Endometrial microvascular endothelial cells (primary cell): ENCODE data around the gene XRCC6. TPM values are rescaled to one million over a fixed set of nuclear protein-coding genes. Genes with fewer than 3 reads are reported as not detected.
"Not testable (repeated sequence)": the region's sequence is repeated elsewhere in the genome, so short reads cannot be mapped to it uniquely, and the experiment has no call there.

Source experiments
- in situ Hi-C: cut with HindIII; loops from 2 replicates; pipeline ENCODE4 v1.10.0; 2017; ENCODE audit warnings: low sequenced_read_pairs, low pct_unique_long_range_greater_than_20kb; ENCODE audit errors: inconsistent ontology term
- total RNA-seq: library from RNA; depleted of rRNA; stranded (reverse); fragments of >200 nt; gene quantifications from one replicate; pipeline ENCODE4 v1.2.3, GENCODE V29; 2015; ENCODE audit errors: inconsistent ontology term

XRCC6 gene
- total RNA-seq, 1 donor from 2014 or later: 481 TPM

DNA sequence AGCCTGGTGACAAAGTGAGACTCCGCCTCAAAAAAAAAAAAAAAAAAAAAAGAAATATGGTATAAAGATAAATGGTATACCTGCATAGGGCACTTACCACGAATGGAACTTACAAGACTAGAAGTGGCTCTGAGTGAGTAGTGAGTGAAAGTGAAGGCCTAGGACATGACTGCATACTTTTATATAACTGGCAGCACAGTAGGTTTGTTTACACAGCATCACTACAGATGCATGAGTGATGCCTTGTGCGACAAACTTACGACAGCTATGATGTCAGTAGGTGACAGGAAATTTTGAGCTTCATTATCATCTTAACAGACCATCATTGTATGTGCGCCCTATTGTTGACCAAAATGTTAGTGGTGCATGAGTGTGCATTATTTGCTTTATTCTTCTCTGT lies 17.7 kb downstream of the XRCC6 start:
- in situ Hi-C loops: no loop called here

DNA sequence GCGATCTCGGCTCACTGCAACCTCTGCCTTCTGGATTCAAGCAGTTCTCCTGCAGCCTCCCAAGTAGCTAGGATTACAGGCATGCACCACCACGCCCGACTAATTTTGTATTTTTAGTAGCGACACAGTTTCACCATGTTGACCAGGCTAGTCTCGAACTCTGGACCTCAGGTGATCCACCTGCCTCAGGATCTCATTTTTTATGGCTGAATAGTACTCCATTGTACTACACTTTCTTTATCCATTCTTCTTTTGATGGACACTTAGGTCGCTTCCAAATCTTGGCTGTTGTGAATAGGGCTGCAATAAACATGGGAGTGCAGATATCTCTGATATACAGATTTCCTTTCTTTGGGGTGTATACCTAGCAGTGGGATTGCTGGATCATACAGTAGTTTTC lies 20.8 kb downstream of the XRCC6 start:
- in situ Hi-C loops: no loop called here

- in situ Hi-C loops: no loop called here
These were observed 21.4 kb downstream of the XRCC6 start for GRCh38 chr22:41642331-41643110.

DNA sequence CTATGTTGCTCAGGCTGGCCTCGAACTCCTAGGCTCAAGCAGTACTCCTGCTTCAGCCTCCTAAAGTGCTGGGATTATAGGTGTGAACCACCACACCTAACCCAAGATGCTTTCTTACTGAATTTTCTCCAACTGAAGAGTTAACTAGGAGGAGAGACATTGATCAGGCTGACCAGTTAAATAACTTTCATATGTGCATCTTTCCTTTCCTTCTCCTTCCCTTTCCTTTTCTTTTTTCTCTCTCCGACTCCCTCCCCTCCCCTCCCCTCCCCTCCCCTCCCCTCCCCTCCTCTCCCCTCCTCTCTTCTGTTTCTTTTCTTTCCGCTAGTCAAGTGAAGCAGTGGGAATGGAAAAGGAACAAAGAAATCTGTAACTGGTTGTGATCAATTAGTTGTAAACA lies 26.7 kb downstream of the XRCC6 start:
- in situ Hi-C loops: no loop called here

DNA sequence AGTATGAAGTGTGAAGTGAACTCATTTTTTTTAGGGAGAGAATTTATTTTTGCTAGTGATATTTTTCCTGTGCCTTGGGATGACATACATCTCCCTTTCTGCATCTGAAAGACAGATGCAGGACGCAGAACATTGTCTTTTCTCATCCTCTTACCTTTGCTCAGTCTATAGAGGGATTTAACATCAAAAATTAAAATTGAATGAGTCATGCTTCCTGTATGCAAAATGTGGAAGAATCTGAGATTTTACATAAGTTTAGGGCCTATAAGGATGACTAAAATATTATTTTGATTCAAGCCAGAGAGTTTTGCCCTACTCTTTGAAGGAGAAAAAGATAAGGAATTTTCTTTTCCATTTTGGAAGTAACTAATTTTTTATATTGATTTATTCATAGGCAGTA lies 27.3 kb downstream of the XRCC6 start:
- in situ Hi-C loops: no loop called here

GRCh38 chr22:41650229-41650628 lies 29.1 kb downstream of the XRCC6 start:
- in situ Hi-C loops: no loop called here

DNA sequence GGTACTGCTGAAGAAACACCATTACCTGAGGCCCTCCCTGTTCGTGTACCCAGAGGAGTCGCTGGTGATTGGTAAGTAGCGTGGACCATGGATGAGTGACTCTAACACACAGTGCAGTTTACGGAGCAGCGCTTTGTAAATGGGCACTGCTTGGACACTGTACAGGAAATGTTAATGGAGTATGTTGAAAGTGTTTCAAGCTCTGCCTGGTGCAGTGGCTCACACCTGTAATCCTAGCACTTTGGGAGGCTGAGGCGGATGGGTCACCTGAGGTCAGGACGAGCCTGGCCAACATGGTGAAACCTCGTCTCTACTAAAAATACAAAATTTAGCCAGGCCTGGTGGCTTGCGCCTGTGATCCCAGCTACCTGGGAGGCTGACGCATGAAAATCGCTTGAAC lies 29.7 kb downstream of the XRCC6 start:
- in situ Hi-C loops: no loop called here

GRCh38 chr22:41654322-41654721 lies 33.2 kb downstream of the XRCC6 start:
- in situ Hi-C loops: no loop called here

GRCh38 chr22:41656556-41656955 lies 35.5 kb downstream of the XRCC6 start:
- in situ Hi-C loops: no loop called here

GRCh38 chr22:41657709-41658108 lies 36.6 kb downstream of the XRCC6 start:
- in situ Hi-C loops: no loop called here

DNA sequence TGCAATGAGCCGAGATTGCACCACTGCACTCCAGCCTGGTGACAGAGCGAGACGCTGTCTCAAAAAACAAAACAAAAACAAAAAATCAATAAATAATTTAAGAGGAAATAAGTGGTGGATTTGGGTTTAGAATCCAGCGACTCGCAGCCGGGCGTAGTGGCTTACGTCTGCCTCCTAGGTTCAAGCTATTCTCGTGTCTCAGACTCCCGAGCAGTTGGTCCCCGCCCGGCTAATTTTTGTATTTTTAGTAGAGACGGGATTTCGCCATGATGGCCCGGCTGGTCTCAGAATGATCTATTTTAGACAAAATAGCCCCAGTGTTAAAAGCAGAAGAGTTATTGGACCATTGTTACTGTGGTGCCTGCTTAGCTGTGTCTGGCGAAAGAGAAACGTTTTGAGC lies 37.8 kb downstream of the XRCC6 start:
- in situ Hi-C loops: no loop called here

- in situ Hi-C loops: no loop called here
These were observed 38.8 kb downstream of the XRCC6 start for GRCh38 chr22:41659941-41660340.

GRCh38 chr22:41660416-41660815 lies 39.3 kb downstream of the XRCC6 start:
- in situ Hi-C loops: no loop called here

DNA sequence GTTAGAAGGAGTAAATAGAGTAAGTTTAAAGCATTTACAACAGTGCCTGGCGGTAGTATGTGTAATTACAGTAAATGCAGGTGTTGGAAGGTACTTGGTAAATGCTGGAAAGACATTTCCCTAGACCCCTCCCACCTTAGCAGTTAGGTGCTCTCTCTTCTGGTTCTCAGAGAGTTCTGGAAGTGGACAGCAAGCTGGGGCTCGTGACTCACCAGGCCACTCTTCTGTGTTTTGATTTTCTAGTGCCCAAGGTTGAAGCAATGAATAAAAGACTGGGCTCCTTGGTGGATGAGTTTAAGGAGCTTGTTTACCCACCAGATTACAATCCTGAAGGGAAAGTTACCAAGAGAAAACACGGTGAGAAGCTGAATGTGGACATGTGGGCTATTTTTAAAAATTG lies 40.0 kb downstream of the XRCC6 start:
- in situ Hi-C loops: no loop called here

DNA sequence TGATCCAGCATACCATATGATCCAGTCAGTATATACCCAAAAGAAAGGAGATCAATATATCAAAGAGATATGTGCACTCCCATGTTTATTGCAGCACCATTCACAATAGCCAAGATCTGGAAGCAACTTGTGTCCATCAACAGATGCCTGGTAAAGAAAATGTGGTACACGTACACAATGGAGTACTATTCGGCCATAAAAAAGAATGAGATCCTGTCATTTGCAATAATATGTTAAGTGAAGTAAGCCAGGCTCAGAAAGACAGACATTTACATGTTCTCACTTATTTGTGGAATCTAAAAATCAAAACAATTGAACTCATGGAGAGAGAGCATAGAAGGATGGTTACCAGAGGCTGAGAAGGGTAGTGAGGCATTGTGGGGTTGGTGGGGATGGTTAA lies 40.6 kb downstream of the XRCC6 start:
- in situ Hi-C loops: no loop called here

DNA sequence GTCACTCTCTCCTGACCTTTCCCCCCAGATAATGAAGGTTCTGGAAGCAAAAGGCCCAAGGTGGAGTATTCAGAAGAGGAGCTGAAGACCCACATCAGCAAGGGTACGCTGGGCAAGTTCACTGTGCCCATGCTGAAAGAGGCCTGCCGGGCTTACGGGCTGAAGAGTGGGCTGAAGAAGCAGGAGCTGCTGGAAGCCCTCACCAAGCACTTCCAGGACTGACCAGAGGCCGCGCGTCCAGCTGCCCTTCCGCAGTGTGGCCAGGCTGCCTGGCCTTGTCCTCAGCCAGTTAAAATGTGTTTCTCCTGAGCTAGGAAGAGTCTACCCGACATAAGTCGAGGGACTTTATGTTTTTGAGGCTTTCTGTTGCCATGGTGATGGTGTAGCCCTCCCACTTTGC lies 42.5 kb downstream of the XRCC6 start:
- in situ Hi-C loops: not testable (repeated sequence)

- in situ Hi-C loops: no loop called here
These were observed 43.4 kb downstream of the XRCC6 start for GRCh38 chr22:41664490-41664889.

GRCh38 chr22:41664951-41665350 lies 43.9 kb downstream of the XRCC6 start:
- in situ Hi-C loops: no loop called here

GRCh38 chr22:41668971-41669911 lies 48.1 kb downstream of the XRCC6 start:
- in situ Hi-C loops: no loop called here

- in situ Hi-C loops: not testable (repeated sequence)
These were observed 51.0 kb downstream of the XRCC6 start for GRCh38 chr22:41672096-41672495.
